HL-60 (cell line): ENCODE data around the gene ETHE1.

Source experiments
- DNase-seq, 2 experiments: peaks; one replicate each; pipeline ENCODE4 v3.0.0-alpha.2; 2010 to 2020; ENCODE audit warnings: low read depth in 1 of 2, low spot score in 1 of 2
- H3K27ac ChIP-seq: fragments of 250-450 bp; sonication (Bioruptor Pico); replicated peaks from 2 replicates; pipeline ENCODE4 v1.5.1; 2020; ENCODE audit warnings: mild to moderate bottlenecking, moderate library complexity
- H3K27me3 ChIP-seq: fragments of 250-450 bp; sonication (Bioruptor Pico); 2 replicates; pipeline ENCODE4 v1.5.1; 2021; ENCODE audit warnings: mild to moderate bottlenecking, moderate library complexity; ENCODE audit not compliant: insufficient read depth, poor library complexity, severe bottlenecking
- H3K4me3 ChIP-seq: replicated peaks from 2 replicates; pipeline ENCODE4 v1.5.1; 2011; ENCODE audit warnings: mild to moderate bottlenecking, control low read depth, low read length; ENCODE audit not compliant: insufficient read depth
- CTCF ChIP-seq: IDR thresholded peaks from one replicate; pipeline ENCODE4 v1.5.1; 2011; ENCODE audit warnings: low read length, control low read depth, inconsistent platforms; ENCODE audit not compliant: insufficient read depth
- GABPA ChIP-seq: IDR thresholded peaks from 2 replicates; pipeline ENCODE4 v1.6.1; 2012; ENCODE audit warnings: low read depth
- POLR2AphosphoS5 ChIP-seq: IDR thresholded peaks from 2 replicates; pipeline ENCODE4 v1.6.1; 2012; ENCODE audit warnings: low read depth
- REST ChIP-seq: IDR thresholded peaks from 2 replicates; pipeline ENCODE4 v1.6.1; 2012; ENCODE audit warnings: low read depth; ENCODE audit not compliant: insufficient replicate concordance
- SPI1 ChIP-seq: IDR thresholded peaks from 2 replicates; pipeline ENCODE4 v1.6.1; 2012; ENCODE audit warnings: low read depth, mild to moderate bottlenecking, borderline replicate concordance

ETHE1 gene

GRCh38 chr19:43476606-43477005, 50.4 kb downstream of the ETHE1 start:
- Histone ChIP-seq H3K4me3 (no peak overlapping the region), H3K27me3 (no peaks in the 10 kb centered on the region), H3K27ac (no peak overlapping the region)
- TF ChIP-seq POLR2AphosphoS5: no peak
- no peak for DNase-seq

GRCh38 chr19:43474986-43475705, 51.9 kb downstream of the ETHE1 start:
- peak; percentile 75 for DNase-seq
- H3K27ac ChIP-seq: no peak overlapping the region
- TF ChIP-seq SPI1 (peak; percentile 66; the same call in 1 of the 2 replicates), GABPA (no peak), CTCF (no peak), POLR2AphosphoS5 (no peak), REST (no peak)
- H3K4me3 ChIP-seq: peak overlapping the region; percentile 27
- H3K27me3 ChIP-seq: no peaks in the 10 kb centered on the region

- Histone ChIP-seq H3K27me3 (no peaks in the 10 kb centered on the region), H3K27ac (no peak overlapping the region), H3K4me3 (no peak overlapping the region)
- DNase-seq: no peak
- no peak for TF ChIP-seq CTCF
- no peak for TF ChIP-seq POLR2AphosphoS5
- TF ChIP-seq SPI1: no peak
- TF ChIP-seq REST: no peak
- no peak for TF ChIP-seq GABPA
Observed at GRCh38 chr19:43474487-43474886, 52.5 kb downstream of the ETHE1 start.

- TF ChIP-seq SPI1: no peak
- TF ChIP-seq GABPA: no peak
- no peak for TF ChIP-seq POLR2AphosphoS5
- no peak for TF ChIP-seq REST
- no peak for TF ChIP-seq CTCF
- no peak for DNase-seq
- Histone ChIP-seq H3K4me3 (no peak overlapping the region), H3K27me3 (no peaks in the 10 kb centered on the region), H3K27ac (no peak overlapping the region)
Observed at GRCh38 chr19:43471091-43471490, 55.9 kb downstream of the ETHE1 start.
